Astrocyte of the cerebellum (primary cell): ENCODE data around the gene INHBB.
"Not testable (repeated sequence)": the region's sequence is repeated elsewhere in the genome, so short reads cannot be mapped to it uniquely, and the experiment has no call there.

Experiments used
- DNase-seq: peaks from one replicate; pipeline ENCODE4 v3.0.0-alpha.2; 2011; ENCODE audit warnings: low read depth
- H3K4me3 ChIP-seq: 2 replicates; pipeline ENCODE4 v1.5.1; 2011; ENCODE audit warnings: mild to moderate bottlenecking, low read depth, low read length, moderate library complexity
- in situ Hi-C: cut with HindIII; loops from 2 replicates; pipeline ENCODE4 v1.10.0; 2017; ENCODE audit warnings: low sequenced_read_pairs
- TF ChIP-seq, protein P1 (sequence below): IDR thresholded peaks from 2 replicates; pipeline ENCODE4 v1.5.1; 2012; ENCODE audit warnings: low read length, low read depth, moderate library complexity, mild to moderate bottlenecking; ENCODE audit errors: missing control alignments

INHBB gene

DNA sequence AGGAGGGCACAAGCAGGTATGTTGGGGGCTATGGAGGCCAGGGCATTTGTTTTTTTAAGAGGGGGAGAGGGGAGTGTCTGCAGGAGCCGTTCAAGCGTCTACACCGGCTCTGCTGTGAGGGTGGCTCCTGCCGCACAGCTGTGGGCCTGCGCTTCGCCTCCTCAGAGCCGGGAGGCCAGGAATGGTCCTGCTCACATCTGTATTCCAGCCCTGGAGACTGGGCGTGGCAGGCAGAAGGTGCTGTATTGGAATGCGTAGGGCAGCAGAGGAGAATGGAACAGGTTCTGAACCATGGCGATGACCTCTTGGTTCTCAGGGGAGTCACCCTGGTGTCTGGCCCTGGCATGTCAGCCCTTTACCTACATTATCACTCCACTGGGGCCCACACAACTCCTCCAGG is 26.8 kb upstream of the INHBB start:
- in situ Hi-C loops: no loop called here
- TF ChIP-seq, protein P1, sequence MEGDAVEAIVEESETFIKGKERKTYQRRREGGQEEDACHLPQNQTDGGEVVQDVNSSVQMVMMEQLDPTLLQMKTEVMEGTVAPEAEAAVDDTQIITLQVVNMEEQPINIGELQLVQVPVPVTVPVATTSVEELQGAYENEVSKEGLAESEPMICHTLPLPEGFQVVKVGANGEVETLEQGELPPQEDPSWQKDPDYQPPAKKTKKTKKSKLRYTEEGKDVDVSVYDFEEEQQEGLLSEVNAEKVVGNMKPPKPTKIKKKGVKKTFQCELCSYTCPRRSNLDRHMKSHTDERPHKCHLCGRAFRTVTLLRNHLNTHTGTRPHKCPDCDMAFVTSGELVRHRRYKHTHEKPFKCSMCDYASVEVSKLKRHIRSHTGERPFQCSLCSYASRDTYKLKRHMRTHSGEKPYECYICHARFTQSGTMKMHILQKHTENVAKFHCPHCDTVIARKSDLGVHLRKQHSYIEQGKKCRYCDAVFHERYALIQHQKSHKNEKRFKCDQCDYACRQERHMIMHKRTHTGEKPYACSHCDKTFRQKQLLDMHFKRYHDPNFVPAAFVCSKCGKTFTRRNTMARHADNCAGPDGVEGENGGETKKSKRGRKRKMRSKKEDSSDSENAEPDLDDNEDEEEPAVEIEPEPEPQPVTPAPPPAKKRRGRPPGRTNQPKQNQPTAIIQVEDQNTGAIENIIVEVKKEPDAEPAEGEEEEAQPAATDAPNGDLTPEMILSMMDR: no peak
- no peak for DNase-seq
- H3K4me3 ChIP-seq: no peak overlapping the region

DNA sequence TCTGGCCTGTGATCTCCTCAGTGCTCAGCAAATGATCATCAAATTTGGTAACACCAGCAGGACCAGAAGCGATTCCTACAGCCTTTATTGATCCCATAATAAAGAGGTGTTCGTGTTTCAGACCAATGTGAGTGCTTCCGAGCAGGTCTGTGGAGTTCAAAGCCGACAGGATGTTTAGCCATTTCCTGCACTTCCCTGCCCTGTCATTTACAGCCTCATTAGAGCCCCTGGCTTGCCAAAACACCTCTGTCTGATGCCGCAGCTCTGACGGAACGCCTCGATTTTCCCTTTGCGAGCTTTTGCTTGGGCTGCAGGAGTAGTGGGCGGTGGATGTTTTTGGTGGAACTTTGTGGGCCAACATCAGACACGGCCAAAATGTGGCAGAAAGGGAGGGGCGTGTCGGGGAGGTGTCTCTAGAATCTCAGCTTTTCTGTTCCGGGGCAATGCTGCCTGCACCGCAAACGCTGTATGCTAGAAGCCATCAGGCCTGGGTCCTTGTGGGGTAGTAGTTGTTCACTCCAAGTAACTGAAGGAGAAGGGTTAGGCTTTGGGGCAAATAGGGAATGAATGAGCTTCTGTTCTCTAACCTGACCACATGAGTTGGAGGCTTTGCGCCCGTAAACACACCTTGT is 26.1 kb upstream of the INHBB start:
- DNase-seq: no peak

DNA sequence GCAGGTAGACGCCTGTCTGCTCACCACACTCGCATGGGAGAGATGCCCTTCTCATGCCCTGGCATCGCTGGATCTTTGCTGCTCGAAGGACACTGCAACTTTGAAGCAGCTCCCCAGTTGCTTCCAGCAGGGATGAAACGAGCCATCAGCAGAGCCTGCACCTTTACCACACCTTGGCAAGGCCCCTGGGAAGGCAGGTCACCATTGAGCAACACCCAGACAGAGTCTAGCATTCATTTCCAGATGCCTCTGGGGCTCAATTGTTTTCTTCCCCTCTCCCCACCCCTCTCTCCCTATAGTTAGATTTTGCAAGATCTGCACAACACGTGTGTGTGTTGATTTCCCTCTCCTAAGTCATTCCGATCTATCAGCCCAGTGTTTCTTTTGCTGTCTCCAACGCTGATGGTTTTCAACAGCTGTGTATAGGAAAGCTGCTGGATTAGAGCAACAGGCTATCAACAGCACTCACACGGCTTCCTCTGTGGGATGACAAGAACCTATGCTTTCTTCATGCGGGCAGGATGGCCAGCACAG is 25.6 kb upstream of the INHBB start:
- TF ChIP-seq, protein P1: no peak
- in situ Hi-C loops: no loop called here
- DNase-seq: no peak
- H3K4me3 ChIP-seq: no peak overlapping the region

More for the DNA sequence above, 26.1 kb upstream of the INHBB start:
- in situ Hi-C loops: no loop called here
- TF ChIP-seq, protein P1: no peak
- H3K4me3 ChIP-seq: no peak overlapping the region

DNA sequence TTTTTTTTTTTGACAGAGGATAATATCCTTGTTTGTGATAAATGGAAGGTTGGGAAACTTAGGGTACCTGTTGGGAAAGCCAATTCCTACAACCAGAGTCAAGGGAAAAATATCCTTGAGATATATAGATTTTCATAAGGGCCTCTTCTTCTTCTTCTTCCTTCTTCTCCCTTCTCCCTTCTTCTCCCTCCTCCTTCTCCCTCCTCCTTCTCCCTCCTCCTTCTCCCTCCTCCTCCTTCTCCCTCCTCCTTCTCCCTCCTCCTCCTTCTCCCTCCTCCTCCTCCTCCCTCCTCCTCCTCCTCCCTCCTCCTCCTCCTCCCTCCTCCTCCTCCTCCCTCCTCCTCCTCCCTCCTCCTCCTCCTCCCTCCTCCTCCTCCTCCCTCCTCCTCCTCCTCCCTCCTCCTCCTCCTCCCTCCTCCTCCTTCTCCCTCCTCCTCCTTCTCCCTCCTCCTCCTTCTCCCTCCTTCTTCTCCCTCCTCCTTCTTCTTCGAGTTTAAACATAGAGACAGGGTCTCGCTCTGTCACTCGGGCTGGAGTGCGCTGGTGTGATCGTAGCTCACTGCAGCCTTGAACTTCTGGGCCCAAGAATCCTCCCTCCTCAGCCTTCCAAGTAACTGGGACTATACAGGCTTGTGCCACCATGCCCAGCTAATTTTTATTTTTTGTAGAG is 24.9 kb upstream of the INHBB start:
- in situ Hi-C loops, H3K4me3 ChIP-seq, DNase-seq: not testable (repeated sequence)

DNA sequence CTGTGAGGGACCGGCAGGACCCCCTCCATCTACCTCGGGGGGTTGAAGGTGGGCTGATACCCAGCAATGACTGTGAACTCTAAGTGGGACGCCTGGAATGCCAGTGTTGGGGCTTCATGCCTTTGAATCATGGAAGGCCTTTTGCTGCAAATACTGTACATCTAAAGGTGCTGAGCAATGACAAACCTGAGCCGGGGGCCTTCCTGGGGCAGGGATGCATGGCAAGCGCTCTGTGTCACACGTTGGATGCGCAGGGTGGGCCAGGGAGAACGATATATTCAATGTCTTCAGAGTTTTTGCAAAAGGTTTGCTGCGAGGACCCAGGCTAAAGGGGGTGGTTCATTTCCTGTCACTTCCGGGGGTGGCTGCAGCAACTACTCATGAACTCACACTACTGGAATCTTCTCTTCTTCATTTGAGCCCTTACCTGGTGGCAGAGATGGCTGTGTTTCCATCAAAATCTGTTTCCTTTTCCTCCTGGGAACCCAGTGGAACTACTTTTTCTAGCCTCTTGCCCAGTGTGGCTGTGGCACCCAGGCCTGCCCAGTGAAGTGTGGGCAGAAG is 24.1 kb upstream of the INHBB start:
- no peak for DNase-seq
- TF ChIP-seq, protein P1: no peak
- H3K4me3 ChIP-seq: no peak overlapping the region
- in situ Hi-C loops: no loop called here

DNA sequence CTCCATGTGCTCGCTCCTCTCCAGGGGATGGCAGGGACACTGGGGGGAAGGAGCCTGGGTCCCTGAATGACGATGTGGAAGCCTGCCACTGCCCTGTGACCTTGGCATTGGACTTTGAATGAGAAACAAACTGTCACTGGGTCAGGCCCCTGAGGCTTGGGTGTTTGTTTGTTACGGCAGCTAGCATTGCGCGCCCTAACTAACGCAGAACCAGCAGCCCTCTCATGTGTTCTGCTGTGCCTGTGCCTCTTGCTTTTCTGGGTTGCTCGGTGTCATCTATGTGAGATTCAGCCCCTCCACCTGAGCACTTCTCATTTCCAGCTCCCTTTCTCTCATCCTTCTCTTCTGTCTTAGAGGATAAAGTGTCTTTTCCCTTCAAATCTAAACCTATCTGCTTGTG is 23.6 kb upstream of the INHBB start:
- no peak for DNase-seq
- TF ChIP-seq, protein P1: no peak
- in situ Hi-C loops: no loop called here
- no peak overlapping the region for H3K4me3 ChIP-seq

DNA sequence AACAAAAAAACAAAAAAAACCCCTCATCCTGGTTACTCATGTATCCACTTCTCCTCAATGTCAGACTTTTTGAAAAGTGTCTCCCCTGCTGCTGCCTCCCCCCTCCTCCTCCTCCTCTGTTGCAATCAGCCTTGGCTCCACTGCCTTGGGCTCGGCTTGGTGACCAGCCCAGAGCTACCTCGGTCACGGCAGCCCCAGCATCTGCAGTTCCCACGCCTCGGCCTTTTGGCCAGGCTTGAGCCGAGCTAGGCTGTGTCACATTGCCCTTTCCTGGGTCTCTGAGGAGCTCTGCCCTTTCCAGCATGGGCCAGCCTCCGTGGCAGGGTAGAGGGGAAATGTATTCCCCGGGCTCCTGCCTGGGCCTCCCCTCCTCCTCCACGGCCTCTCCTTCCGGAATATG is 22.7 kb upstream of the INHBB start:
- H3K4me3 ChIP-seq: no peak overlapping the region
- in situ Hi-C loops: no loop called here
- DNase-seq: no peak
- TF ChIP-seq, protein P1: no peak
